SKM-1 (cell line): ENCODE results near the gene GRID1.

ENCODE experiments used
- DNase-seq: peaks from one replicate; lab custom pipeline; 2025; ENCODE audit not compliant: unreplicated experiment; lab: John Stamatoyannopoulos, UW

GRID1 gene

GRCh38 chr10:85791818-85792532 lies 574.6 kb downstream of the GRID1 start:
- no peak for DNase-seq

DNA sequence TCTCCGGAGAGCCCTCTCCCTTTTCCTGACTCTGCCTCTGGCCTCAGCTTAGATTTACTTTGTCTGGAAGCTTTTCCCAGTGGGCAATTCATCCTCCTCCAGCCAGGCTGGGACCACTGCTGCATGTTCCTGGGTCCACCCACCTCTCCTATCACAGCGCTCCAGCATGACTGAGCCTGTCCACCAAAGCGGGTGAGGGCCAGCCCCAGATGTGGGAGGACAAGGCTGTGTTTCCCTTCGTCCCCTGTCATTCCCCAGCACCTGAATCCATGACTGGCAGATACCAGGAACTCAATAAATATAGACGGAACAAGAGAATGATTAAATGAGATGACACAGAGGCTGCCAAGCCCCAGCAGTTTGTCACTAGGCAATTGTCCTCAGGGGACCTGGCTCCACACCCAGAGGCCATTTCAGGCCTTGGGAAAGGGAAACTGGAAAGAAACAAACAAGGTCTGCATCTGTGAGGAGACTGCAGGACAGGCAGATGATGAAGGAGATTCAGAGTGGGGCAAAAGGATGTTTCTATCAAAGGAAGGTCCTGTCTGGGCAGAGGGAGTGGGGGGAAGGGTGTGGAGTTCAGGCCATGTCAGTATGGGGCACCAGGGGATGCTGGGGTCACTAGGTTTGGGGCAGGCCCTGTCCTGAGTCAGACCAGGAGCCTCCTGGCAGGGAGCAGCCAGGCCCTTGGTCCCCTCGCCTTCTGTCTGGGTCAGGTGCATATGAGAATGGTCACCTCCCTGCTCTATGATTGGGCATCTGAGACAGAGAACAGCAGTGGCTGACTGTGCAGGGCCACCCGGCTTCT lies 576.4 kb downstream of the GRID1 start:
- DNase-seq, result no peak

GRCh38 chr10:85789125-85789524 lies 577.5 kb downstream of the GRID1 start:
- no peak for DNase-seq

DNA sequence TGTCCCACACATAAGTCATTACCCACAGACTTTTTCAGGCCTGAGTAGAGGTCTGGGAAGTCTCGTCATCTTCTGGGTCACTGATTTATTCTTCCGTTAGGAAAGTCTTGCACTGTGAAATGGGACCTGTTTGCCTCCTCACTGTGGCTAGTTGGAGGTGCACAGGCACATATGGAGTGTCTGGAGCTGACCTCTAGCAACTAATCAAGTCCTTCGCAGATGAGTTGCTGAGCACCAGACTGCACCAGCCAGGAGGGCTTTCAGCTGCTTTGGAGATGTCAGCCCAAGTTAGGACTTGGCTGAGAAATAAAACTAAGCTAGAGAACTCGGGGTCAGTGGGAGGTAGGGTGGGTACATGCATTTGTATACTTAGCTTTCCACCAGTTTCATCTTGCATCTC lies 578.0 kb downstream of the GRID1 start:
- DNase-seq, result no peak

- no peak for DNase-seq
Observed at GRCh38 chr10:85787881-85788280, 578.7 kb downstream of the GRID1 start.

GRCh38 chr10:85787393-85787792 lies 579.2 kb downstream of the GRID1 start:
- no peak for DNase-seq

GRCh38 chr10:85786401-85786899 lies 580.1 kb downstream of the GRID1 start:
- no peak for DNase-seq

DNA sequence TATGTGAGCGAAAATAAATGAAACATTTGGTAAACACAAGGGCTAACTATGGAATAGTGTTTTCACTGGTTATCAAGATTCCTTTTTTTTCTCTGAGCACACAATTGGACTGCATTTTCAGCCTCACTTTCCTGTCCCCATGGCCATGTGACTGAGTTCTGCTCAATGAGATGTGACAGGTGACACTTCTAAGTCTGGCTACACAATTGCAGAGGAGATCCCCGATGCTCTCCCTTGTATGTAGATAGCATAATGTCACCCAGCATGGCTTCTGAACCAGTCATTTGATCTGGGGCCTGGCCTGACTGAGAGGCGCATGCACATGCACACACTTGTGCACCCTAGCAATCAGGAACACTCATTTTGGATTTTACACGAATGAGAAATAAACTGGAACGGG lies 581.8 kb downstream of the GRID1 start:
- DNase-seq, result no peak

DNA sequence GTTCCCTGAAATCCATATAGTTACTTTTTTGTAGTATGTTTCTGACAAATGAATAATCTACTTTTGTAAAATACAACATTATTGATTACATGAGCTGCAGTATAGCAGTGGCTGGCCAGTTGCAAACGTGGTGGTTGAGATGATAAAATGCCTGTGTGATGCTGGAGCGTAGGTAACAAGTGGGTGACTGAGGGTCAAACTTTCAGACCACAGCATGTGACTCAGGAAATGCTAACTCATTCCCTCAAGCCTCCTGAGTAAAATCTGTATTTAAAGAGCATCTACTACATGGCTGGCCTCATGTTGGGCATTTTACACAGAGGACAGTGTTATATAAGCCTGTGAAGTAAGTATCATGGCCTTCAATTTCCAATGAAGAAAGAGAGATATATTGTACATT lies 585.2 kb downstream of the GRID1 start:
- no peak for DNase-seq

DNA sequence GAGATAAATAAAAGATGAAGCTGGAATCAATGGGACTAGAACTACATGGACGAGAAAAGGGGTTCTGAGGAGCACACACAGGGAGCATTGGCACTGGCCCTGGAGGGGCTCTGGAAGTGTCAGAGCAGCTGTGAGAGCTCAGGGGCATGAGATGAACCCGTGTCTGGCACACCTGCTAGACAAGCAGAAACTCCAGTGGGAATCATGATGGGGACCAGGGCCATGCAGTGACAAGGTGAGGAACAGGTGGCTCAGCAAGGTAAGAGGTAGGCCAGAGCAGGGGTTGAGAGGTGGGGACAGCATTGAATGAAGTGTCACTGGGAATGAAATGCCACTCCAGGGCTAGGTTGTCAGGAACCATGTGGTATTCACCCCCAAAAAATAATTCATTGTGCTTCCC lies 588.5 kb downstream of the GRID1 start:
- DNase-seq, result no peak

GRCh38 chr10:85767891-85768290 lies 598.7 kb downstream of the GRID1 start:
- no peak for DNase-seq

GRCh38 chr10:85764108-85764507 lies 602.5 kb downstream of the GRID1 start:
- DNase-seq, result no peak

DNA sequence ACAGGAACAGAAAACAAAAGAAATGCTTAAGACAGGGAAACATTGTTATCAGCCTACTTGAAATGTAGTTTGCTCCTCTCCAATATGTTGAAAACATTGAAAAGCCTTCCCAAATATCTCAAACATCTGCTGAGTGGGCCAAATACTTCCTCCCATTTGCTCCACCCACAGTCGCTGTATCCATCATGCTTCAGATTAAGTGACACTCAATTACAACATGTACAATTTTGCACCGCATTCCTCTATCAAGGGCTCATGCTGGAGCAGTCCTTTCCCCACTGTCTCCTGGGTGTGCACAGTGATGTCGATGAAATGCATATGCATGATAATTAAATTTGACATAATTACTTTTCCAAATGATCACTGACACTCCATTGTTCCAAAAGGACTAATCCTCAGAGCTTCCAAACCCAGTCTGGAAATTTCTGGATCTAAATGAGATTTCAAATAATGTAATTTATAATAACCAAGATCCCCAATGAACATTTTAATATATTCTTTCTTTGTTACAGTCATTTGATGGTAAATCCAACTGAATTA lies 604.6 kb downstream of the GRID1 start:
- no peak for DNase-seq

- no peak for DNase-seq
Observed at GRCh38 chr10:85741626-85742300, 624.8 kb downstream of the GRID1 start.

- no peak for DNase-seq
Observed at GRCh38 chr10:85735997-85736396, 630.6 kb downstream of the GRID1 start.

- DNase-seq, result no peak
Observed at GRCh38 chr10:85734791-85735190, 631.8 kb downstream of the GRID1 start.

DNA sequence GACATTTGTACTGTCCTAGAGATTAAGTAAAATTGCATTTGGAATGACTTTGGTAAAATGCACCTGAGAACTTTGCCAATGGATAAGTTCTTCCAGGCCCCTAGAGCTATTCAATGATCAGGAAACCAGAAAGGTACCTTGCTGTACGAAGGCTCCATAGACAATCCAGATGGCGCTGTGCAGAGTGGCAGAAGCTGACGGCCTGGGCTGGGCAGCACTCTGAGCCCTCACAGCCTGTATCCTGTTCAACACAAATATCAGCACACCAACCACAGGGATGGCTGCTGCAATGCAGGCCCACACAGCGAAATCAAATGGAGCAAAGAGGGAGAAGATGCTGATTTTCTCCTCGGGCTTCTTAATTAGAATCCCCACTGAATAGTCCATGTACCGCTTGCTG lies 642.4 kb downstream of the GRID1 start:
- DNase-seq, result no peak

DNA sequence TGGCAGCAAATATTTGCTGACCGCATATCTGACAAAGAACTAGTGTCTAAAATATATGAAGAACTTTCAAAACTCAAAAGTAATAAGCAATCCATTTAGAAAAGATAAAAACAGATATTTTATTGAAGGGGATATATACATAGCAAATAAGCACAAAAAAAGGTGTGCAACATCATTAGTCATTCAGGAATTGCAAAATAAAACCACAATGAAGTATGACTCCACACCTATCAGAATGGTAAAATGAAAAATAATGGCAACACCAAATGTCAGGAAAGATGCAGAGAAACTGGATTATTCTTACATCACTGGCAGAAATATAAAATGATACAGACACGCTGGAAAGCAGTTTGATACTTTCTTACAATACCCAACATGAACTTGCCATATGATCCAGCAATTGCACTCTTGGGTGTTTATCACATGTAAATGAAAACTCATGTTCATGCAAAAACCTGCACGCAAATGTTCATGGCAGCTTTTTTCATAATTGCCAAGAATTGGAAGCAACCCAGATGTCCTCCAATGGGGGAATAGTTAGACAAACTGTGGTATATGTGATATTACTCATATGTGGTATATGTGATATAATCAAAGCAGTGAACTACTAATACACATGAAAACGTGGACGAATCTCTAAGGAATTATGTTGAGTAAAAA lies 645.5 kb downstream of the GRID1 start:
- no peak for DNase-seq

GRCh38 chr10:85719408-85719807 lies 647.2 kb downstream of the GRID1 start:
- DNase-seq, result no peak

GRCh38 chr10:85713885-85714284 lies 652.7 kb downstream of the GRID1 start:
- DNase-seq, result no peak

DNA sequence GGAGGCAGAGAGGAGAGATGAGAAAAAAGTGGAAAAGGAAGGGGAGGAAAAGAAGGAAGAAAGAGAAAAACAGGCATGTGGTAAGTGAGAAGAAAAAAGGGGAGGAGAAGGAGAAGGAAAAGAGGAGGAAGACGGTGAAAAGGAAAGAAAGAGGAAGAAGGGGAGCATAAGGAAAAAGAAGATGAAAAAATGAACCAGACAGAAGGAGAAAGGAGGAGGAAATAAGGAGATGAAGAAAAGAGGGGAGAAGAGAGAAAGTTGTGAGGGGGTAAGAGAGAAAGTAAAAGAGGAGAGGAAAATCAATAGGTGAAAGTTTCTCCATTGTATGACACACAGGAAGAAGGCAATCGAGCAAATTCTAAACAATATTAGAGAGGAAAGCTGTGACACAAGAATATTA lies 663.8 kb downstream of the GRID1 start:
- no peak for DNase-seq
